Measurements from ENCODE around the gene CORO1A.
"Not testable (repeated sequence)": the region's sequence is repeated elsewhere in the genome, so short reads cannot be mapped to it uniquely, and the experiment has no call there.

DNA sequence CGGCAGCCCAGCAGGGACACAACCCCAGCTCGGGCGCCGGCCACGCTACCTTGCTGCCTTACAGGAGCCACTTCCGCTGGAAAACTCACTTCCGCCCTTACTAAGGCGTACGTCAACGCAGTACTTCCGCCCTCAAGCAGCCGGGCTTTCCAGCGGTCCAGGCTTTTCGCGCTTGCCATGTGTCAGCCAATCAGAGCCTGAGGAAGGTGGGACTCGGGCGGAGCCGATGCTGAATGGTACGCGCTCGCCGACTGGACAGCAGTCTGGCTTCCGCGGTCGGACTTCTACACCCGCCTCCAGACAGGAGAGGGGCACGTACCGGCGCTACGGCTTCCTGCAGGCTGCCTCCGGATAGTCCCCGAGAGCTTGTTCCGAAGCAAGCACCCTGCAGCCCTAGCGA is 10.2 kb downstream of the CORO1A start, which contains the start of the genes BOLA2B and SLX1A:
- TF ChIP-seq, protein P1, sequence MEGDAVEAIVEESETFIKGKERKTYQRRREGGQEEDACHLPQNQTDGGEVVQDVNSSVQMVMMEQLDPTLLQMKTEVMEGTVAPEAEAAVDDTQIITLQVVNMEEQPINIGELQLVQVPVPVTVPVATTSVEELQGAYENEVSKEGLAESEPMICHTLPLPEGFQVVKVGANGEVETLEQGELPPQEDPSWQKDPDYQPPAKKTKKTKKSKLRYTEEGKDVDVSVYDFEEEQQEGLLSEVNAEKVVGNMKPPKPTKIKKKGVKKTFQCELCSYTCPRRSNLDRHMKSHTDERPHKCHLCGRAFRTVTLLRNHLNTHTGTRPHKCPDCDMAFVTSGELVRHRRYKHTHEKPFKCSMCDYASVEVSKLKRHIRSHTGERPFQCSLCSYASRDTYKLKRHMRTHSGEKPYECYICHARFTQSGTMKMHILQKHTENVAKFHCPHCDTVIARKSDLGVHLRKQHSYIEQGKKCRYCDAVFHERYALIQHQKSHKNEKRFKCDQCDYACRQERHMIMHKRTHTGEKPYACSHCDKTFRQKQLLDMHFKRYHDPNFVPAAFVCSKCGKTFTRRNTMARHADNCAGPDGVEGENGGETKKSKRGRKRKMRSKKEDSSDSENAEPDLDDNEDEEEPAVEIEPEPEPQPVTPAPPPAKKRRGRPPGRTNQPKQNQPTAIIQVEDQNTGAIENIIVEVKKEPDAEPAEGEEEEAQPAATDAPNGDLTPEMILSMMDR (IDR thresholded peaks at IDR 0.05): not testable (repeated sequence)
- TF ChIP-seq POLR2A (IDR thresholded peaks at IDR 0.05): not testable (repeated sequence)

Measured in lower leg skin (tissue), 3 donors.